Left hindlimb (tissue), 1 donor: Measurements from ENCODE around the gene MTRFR.
"Not testable (repeated sequence)": the region's sequence is repeated elsewhere in the genome, so short reads cannot be mapped to it uniquely, and the experiment has no call there.

Experiments used
- DNase-seq: peaks from one replicate; pipeline ENCODE4 v3.0.0-alpha.2; 2018

The MTRFR gene

DNA sequence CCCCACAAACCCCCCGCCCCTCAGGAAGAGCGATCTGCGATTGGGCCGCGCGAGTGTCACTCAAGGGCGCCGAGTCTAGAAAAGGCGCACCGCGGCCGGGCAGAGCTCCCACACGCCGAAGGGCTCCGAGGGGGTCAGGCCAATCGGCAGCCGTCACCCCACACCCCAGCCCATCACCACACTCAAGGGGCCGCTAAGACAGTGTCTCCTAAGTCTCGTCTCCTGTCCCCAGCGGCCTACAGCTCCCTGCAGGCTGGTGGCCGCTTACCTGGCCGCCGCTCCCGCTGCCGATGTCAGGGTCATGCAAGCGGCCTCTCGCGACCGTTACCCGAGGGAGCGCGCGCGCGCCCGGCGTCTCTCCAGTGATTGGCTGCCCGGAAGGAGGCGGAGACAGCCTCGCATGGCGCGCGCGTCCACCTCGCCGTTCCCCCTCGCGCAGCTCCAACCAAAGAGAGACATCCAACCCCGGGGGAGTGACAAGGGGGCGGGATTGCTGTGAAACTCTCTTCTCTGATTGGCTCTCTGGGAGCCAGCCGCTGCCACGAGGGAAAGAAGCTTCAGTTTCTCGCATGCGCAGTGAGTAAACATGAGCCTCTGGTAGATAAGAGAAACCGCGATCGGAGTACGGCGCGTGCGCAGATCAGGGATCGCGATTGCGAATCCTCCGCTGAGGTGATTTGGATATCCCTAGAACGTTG is at the start of gene MTRFR, which contains the start of gene MPHOSPH9:
MTRFR (plus strand) TSS at position 630 of the 698 bp plus-strand sequence. CDS start 20,239 bp downstream, outside the sequence.
MPHOSPH9 (minus strand) TSS at position 335 of the 698 bp plus-strand sequence. CDS start 2,777 bp downstream, outside the sequence.
- peak; percentile 100 for DNase-seq

DNA sequence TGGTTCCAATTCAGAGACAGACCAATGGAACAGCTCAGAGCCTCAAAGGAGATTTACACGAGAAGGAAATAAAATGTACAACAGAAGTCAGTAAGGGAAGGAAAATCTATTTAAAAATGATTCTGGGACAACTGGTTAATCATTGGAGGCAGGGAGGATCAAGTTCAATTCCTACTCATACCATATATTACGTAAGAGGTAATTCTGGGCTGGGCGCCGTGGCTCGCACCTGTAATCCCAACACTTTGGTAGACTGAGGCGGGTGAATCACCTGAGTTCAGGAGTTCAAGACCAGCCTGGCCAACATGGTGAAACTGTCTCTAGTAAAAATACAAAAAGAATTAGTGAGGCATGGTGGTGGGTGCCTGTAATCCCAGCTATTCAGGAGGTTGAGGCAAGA is 45.6 kb upstream of the MTRFR start:
- no peak for DNase-seq

DNA sequence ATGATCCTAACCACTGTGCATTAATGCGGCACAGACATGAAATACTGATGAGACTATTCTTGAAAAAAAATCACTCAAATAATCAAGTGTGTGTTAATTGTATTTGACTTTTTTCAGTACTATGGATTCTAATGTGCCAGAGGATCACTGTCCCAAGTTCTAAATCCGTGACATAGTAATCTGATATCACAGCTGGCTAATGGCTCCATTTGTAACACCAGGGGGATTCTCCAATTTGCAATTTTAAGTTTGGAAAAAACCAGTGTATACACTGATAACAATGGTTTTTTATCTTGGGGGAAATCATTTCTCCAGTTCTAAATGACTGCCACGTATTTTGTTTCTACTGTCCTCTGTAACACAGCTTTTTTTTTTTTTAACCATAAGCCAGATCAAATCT is 33.3 kb upstream of the MTRFR start:
- no peak for DNase-seq

GRCh38 chr12:123200414-123200813 is 32.8 kb upstream of the MTRFR start:
- DNase-seq, result no peak

DNA sequence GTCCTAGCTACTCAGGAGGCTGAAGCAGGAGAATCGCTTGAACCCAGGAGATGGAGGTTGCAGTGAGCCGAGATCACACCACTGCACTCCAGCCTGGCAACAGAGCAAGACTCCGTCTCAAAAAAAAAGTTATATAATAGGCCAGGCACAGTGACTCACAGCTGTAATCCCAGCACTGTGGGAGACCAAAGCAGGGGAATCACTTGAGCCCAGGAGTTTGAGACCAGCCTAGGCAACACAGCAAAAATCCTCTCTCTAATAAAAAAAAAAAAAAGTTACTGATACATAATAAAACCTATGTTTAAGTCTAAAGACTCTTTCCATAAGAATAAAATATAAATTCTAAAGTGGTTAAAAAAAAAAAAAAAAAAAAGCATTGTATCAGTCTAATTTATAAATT is 26.4 kb upstream of the MTRFR start:
- DNase-seq, result not testable (repeated sequence)

- DNase-seq, result not testable (repeated sequence)
These were observed 25.4 kb upstream of the MTRFR start for GRCh38 chr12:123207815-123208214.

GRCh38 chr12:123223241-123223668 is 10.0 kb upstream of the MTRFR start:
- no peak for DNase-seq

- no peak for DNase-seq
These were observed 7.8 kb upstream of the MTRFR start for GRCh38 chr12:123225443-123225842.

GRCh38 chr12:123227581-123228258 is 5.5 kb upstream of the MTRFR start:
- DNase-seq, result no peak

- no peak for DNase-seq
These were observed 4.2 kb upstream of the MTRFR start for GRCh38 chr12:123229051-123229450.

- no peak for DNase-seq
These were observed 1.3 kb upstream of the MTRFR start for GRCh38 chr12:123231931-123232330.

- DNase-seq, result no peak
These were observed 797 bp upstream of the MTRFR start for GRCh38 chr12:123232472-123232806.

- DNase-seq, result no peak
These were observed 471 bp downstream of the MTRFR start for GRCh38 chr12:123233505-123234308.

- peak; percentile 68 for DNase-seq
These were observed 4.6 kb downstream of the MTRFR start for GRCh38 chr12:123237646-123238329.

DNA sequence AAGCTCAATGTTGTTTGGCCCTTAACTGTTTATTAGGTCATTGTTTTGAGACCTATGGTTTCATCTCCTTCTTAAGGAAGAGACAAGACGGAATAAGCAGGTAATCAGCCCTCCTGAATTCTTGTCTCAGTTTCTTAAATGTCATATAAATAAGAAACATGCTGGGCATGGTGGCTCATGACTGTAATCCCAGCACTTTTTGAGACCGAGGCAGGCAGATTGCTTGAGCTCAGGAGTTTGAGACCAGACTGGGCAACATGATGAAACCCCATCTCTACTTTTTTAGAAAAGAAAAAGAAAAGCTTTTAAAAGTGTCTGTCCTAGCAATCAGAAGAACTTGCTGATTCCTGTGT is 5.1 kb downstream of the MTRFR start:
- no peak for DNase-seq

GRCh38 chr12:123238961-123239360 is 5.7 kb downstream of the MTRFR start:
- no peak for DNase-seq

GRCh38 chr12:123242116-123242904 is 9.1 kb downstream of the MTRFR start:
- no peak for DNase-seq

GRCh38 chr12:123243671-123244262 is 10.5 kb downstream of the MTRFR start:
- DNase-seq, result no peak

DNA sequence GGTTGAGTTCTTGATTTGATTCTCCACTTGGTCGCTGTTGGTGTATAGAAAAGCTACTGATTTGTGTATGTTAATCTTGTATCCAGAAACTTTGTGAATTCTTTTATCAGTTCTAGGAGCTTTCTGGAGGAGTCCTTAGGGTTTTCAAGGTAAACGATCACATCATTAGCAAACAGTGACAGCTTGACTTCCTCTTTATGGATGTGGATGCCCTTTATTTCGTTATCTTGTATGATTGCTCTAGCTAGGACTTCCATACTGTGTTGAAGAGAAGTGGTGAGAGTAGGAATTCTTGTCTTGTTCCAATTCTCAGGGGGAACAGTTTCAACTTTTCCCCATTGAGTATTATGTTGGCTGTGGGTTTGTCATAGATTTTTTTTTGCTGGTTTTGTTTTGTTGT is 12.4 kb downstream of the MTRFR start:
- DNase-seq, result no peak

GRCh38 chr12:123248129-123248528 is 14.9 kb downstream of the MTRFR start:
- not testable (repeated sequence) for DNase-seq

GRCh38 chr12:123248996-123249741 is 15.9 kb downstream of the MTRFR start:
- not testable (repeated sequence) for DNase-seq
